WERI-Rb-1 (cell line): ENCODE measurements around the gene GSN.

ENCODE experiments used
- DNase-seq: peaks from one replicate; pipeline ENCODE4 v3.0.0-alpha.2; 2020
- H3K27ac ChIP-seq: fragments of 250-450 bp; sonication (Bioruptor Pico); 2 replicates; pipeline ENCODE4 v1.5.1; 2020; ENCODE audit warnings: mild to moderate bottlenecking, moderate library complexity
- H3K27me3 ChIP-seq: fragments of 250-450 bp; sonication (Bioruptor Pico); 2 replicates; pipeline ENCODE4 v1.5.1; 2021; ENCODE audit warnings: mild to moderate bottlenecking, low read depth, moderate library complexity; ENCODE audit not compliant: insufficient read depth, severe bottlenecking
- H3K36me3 ChIP-seq: fragments of 250-450 bp; sonication (Bioruptor Pico); 2 replicates; pipeline ENCODE4 v1.5.1; 2020; ENCODE audit warnings: mild to moderate bottlenecking, moderate library complexity
- H3K4me3 ChIP-seq: 2 replicates; pipeline ENCODE4 v1.5.1; 2011; ENCODE audit warnings: low read depth, mild to moderate bottlenecking, control low read depth, low read length
- H3K9me3 ChIP-seq: fragments of 250-450 bp; sonication (Bioruptor Pico); 2 replicates; pipeline ENCODE4 v1.5.1; 2021; ENCODE audit warnings: mild to moderate bottlenecking, moderate library complexity; ENCODE audit not compliant: severe bottlenecking
- TF ChIP-seq, protein P1 (sequence below): IDR thresholded peaks from 2 replicates; pipeline ENCODE4 v1.5.1; 2011; ENCODE audit warnings: low read depth, mild to moderate bottlenecking, control low read depth, inconsistent platforms, low read length

GSN gene

DNA sequence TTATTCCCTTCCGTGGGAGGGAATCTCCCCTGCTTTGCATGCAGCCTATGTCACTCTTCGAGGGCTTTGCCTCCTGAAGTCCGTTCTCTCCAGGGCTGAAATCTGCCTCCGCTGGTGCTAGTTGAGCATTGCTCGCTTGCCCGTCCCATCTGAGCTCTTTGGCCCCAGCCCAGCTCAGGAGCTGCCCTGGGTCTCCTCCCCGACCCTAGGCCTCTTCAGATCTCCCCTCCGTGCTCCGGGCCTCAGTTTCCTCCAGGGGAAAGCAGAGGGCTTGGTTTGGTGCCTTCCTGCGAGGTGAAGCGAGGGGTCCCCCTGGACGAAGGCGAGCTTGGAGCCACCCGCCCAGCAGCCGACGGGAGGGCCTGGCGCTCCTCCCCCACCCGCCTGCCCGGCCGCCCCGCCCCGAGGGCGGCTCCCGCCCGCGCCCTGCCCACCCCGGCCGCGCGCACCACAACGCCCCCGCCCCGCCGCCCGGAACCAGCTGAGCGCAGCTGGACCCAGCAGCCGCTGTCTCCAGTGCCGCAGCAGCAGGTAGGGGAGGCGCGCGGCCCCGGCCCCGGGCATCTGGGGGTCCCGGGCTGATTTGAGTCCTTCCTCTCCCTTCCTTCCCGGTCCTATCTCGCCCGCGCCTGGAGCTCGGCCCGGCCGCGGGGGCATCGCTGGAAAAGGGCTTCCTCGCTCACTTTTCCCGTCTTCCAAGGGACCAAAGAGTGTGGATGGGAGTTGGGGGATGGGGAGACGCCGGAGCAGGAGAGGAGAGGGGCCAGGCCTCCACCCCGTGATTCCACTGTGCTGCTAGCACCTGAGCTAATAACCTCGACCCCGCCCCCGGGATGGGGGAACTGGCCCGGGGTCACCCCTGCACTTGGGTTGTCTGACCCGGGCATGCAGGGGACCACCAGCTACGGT, at the start of gene GSN:
TSS of gene GSN (plus strand) at position 474 of the 909 bp plus-strand sequence. CDS start 33,810 bp downstream, outside the sequence.
- H3K4me3 ChIP-seq: peak within 1 kb of the TSS; percentile 84
- H3K27me3 ChIP-seq: no peaks in the 10 kb centered on the region
- TF ChIP-seq, protein P1, sequence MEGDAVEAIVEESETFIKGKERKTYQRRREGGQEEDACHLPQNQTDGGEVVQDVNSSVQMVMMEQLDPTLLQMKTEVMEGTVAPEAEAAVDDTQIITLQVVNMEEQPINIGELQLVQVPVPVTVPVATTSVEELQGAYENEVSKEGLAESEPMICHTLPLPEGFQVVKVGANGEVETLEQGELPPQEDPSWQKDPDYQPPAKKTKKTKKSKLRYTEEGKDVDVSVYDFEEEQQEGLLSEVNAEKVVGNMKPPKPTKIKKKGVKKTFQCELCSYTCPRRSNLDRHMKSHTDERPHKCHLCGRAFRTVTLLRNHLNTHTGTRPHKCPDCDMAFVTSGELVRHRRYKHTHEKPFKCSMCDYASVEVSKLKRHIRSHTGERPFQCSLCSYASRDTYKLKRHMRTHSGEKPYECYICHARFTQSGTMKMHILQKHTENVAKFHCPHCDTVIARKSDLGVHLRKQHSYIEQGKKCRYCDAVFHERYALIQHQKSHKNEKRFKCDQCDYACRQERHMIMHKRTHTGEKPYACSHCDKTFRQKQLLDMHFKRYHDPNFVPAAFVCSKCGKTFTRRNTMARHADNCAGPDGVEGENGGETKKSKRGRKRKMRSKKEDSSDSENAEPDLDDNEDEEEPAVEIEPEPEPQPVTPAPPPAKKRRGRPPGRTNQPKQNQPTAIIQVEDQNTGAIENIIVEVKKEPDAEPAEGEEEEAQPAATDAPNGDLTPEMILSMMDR: 0 out of 2 replicates have a peak, but pooled peaks have one; percentile 25
- peak; percentile 75 for DNase-seq
- no peaks in the 10 kb centered on the region for H3K9me3 ChIP-seq
- peak within 1 kb of the TSS; percentile 68 for H3K27ac ChIP-seq
- H3K36me3 ChIP-seq: no peaks in the 10 kb centered on the region

DNA sequence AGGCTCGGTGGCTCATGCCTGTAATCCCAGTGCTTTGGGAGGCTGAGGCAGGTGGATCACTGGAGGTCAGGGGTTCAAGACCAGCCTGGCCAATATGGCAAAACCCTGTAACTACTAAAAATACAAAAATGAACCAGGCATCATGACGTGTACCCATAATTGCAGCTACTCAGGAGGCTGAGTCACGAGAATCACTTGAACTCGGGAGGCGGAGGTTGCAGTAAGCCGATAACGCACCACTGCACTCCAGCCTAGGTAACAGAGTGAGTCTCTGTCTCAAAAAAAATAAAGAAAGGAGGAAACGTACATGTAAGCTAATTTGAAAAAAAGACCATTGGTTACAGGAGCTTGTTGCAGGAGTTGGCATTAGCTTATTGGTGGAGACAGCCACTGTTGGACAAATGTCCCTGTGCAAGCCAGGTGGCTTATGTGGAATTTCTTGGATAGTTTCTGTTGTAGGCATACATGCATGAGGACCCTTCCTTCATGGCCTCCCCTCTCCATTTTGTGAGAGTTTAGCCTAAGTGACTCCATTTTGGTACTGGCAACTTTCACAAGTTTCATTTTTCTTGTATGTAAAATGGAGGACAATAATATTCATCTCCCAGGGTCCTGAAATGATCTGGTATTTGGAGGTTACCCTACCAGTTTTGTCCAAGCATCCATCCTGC, 49.5 kb upstream of the GSN start:
- Histone ChIP-seq H3K9me3 (no peaks in the 10 kb centered on the region), H3K27ac (no peak overlapping the region), H3K4me3 (no peak overlapping the region), H3K27me3 (no peaks in the 10 kb centered on the region), H3K36me3 (no peaks in the 10 kb centered on the region)
- TF ChIP-seq, protein P1: no peak
- no peak for DNase-seq

DNA sequence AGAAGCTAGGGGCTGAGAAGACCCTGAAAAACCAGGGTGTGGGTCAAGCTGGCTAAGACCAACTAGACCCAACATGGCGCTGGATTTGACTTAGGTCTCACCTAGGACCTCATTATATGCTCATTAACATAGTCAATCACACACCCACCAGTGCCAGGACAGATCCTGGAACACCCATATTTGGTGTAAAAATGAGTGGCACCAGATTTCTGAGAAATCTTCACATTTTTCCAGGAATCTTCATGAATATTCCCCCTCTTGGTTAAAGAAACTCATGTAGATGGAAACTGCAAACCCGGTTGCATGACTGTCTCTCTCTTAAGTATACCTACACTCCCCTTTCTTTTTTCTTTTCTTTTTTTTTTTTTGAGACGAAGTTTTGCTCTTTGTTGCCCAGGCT, 48.4 kb upstream of the GSN start:
- Histone ChIP-seq H3K4me3 (no peak overlapping the region), H3K9me3 (no peaks in the 10 kb centered on the region), H3K27me3 (no peaks in the 10 kb centered on the region), H3K27ac (no peak overlapping the region), H3K36me3 (no peaks in the 10 kb centered on the region)
- TF ChIP-seq, protein P1: no peak
- DNase-seq: no peak

DNA sequence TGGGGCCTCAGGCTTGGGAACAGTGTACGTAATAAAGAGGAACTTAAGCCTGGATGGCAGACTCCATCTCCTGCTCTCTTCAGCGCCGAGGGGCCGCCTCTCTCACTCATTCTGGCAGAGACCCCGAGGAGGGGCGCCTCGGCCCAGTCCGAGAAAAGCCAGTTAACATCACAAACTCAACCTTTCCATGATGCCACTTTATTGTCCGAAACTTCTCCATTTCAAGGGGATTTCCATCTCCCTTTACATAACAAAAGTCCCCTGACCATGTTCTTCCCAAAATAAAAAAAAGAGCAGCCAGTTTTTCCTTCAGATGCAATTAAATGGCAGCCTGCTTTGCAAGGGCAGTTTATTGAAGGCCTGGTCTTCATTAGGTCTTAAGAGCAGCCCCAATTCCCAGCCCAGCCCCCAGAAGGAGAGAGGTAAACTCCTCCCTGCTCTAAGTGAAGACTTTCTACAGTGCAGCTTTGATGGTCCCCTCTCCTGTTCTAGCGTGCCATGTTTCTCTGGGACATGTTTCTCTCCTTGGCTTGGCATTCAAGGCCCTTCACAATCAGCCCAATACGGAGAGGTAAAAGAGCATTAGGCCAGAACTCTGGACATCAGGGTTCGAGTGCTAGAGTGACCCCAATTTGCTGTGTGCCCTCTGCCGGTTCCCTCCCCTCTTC, 46.8 kb upstream of the GSN start:
- no peaks in the 10 kb centered on the region for H3K36me3 ChIP-seq
- TF ChIP-seq, protein P1: no peak
- no peaks in the 10 kb centered on the region for H3K9me3 ChIP-seq
- DNase-seq: no peak
- no peak overlapping the region for H3K4me3 ChIP-seq
- H3K27ac ChIP-seq: no peak overlapping the region
- no peaks in the 10 kb centered on the region for H3K27me3 ChIP-seq

DNA sequence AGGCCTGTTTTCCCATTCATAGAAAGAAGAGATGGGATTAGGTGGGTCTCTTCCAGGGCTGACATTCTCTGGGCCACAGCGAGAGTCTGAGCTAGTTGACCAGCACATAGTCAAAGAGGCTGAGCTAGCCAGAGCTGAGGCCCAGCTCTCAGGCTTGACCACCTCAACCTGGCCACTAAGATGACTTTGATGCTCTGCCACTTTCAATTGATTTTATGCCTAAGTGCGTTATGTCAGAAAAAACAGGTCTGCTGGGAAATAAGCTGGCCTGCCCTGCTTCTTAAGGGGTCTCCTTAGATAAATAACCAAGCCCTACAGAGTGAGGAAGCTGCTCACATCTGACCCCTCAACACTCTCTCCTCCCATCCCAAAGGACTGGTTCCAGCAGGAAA, 46.3 kb upstream of the GSN start:
- TF ChIP-seq, protein P1: no peak

More for the DNA sequence above, 46.3 kb upstream of the GSN start:
- Histone ChIP-seq H3K27ac (no peak overlapping the region), H3K27me3 (no peaks in the 10 kb centered on the region), H3K4me3 (no peak overlapping the region), H3K9me3 (no peaks in the 10 kb centered on the region), H3K36me3 (no peaks in the 10 kb centered on the region)
- no peak for DNase-seq
